SIG-M5 treated with dmso at 0.1 percent for 504 hours (cell line): ENCODE data around the gene PGM1.

Source experiments
- DNase-seq: peaks from one replicate; lab custom pipeline; 2025; ENCODE audit not compliant: unreplicated experiment; lab: John Stamatoyannopoulos, UW

The PGM1 gene

DNA sequence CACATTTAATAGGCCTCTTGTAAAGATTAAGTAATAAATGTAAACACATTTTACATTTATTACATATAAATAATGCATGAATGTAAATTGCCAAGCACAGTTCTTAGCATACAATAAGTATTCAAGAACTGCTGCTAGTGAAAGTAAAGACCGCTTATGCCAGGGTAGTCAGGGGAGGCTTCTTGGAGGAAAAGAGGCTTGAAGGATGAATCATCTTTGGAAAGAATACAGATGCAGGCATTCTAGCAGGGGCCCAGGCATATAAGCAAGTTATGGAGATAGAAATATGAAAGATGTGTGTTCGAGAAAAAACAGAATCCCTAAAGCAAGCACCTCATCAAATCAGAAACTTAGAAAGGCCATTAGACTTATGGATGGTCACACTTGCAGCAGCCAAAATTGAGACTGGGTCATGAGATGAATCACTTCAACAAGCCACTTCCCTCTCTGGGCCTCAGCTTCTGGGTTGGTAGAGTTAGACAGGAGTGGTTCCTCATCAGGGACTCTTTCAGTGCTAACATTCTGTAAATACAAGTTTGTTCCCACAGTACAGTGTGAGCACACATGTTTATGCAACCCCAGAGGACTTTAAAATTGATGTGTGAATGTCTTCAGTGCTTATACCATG, 100.8 kb downstream of the PGM1 start:
- peak; percentile 9 for DNase-seq

DNA sequence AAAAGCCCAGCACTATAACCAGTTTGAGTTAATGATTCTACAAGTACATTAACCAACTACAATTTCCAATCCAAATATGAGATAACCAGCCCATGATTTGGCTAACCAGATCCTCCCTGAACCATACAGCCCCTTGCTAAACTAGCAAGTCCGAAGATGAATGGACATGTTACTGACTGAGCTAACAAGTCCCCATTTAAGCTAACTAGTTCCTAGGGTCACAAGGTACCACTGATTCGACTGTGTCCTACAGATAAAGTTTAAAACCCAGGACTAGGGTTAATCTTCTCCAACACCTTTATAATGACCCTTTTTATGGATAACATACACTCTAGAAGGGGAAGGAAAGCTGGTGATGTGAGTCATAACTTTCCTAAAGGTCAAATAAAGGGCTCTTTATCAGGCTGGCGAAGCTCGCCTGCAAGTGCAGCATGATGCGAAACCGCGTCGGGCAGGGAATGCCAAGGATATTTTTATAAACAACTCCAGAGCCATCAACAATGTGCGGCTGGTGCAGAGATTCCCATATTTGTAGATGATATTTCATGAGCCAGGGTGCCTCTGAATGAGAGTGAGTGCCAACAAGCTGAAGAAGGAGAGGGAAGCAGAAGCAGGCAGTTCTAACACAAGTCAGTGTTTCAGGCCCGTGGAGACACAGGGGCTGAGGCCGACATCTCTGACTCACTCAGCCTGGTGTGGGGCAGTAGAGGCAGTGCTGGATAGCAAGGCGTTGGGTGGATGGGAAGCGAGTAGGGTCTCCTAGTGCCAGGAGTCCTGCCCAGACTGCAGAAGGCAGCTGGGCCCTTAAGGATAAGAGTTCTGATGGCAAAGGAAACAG, 105.0 kb downstream of the PGM1 start:
- no peak for DNase-seq

DNA sequence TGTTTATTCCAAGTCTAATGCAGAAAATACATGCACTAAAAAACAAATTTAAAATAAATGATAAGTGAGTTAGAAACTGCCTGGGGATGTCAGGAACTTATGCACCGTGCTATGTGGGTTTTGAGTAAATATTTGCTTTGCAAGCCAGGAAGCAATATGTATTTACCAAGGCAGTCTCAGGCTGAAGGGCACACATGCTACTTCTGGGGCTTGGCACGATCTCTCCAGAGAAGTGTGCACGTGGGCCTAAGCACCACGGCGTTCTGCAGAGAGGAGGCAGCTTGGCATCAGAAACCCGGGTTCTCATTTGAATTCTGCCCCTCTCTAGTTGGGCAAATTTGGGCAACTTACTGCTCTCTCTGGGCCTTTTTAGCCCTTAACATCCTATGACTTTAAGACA, 108.0 kb downstream of the PGM1 start:
- no peak for DNase-seq

DNA sequence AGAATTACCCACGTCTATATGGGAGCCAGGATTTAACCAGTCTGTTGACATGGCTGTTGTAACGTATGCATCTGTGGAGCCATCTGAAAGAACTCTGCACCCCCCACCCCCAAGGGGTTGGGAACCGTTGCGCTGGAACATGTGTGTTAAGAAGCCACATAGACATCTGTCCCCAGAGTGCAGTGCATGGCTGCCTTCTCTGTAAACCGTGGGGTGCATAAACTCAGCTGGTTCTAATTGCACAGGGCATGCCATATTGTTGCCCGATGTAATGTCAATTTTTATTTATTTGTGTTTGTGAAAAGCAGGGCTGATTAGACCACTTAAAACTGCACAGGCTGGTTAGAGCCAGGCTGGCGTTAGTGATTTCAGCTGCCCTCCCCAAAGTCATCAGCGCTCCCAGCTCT, 110.5 kb downstream of the PGM1 start:
- no peak for DNase-seq

DNA sequence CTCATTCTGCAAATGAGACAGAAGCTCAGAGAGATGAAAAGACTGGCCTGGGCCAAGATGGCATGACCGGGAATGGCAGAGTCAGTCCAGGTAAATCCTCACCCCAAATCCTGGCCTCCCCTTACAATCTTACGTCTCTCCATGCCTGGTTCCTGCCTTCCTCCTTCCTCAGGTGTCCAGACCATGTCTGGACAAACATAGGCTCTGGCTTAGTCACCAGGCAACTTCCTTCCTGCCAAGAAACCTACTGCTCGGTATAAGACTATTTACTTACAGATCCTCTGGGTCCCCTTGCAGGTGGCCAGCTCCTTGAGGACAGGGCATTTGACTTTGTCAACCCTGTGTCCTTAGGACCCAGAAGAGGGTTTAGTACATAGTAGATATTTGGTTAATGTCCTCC, 111.2 kb downstream of the PGM1 start:
- no peak for DNase-seq

DNA sequence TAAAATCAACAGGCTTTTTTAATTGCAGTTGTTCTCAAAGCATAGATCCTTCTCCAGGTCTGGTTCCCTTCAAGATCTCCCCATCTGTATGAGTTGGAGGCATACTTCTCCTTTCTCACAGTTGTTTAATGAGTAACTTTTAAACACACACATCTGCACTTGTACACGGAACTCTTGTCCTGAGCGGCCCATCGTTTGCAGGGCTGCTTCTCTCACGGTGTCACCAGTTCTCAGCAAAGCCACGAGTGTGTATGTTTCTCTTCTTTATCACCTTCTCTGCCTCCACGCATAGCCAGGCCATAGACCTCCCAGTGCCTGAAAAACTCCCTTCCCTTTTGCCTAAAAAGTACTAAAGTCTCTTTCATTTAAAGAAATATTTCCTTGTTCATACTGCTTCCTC, 111.9 kb downstream of the PGM1 start:
- DNase-seq, result no peak

DNA sequence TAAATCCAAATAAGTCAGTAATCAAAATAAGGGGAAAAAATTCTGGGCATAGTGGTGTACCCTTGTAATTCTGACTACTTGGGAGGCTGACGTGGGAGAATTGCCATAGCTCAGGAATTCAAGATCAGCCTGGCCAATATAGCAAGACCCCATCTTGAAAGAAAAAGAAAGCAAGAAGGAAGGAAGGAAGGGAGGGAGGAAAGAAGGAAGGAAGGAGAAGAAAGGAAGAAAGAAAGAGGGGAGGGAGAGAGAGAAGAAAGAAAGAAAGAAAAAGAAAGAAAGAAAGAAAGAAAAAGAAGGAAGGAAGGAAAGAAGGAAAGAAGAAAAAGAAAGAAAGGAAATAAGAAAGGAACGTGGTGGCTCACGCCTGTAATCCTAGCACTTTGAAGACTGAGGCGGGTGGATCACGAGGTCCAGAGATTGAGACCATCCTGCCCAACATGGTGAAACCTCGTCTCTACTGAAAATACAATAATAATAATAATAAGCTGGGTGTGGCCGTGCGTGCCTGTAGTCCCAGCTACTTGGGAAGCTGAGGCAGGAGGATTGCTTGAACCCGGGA, 116.1 kb downstream of the PGM1 start:
- no peak for DNase-seq
